ENCODE measurements around the gene ADIPOQ. TPM values are rescaled to one million over a fixed set of nuclear protein-coding genes. Genes with fewer than 3 reads are reported as not detected.
"Not testable (repeated sequence)": the region's sequence is repeated elsewhere in the genome, so short reads cannot be mapped to it uniquely, and the experiment has no call there.

Gene ADIPOQ
- total RNA-seq, 1 donor from 2014 or later, result not detected

GRCh38 chr3:186870421-186871201 is 28.1 kb downstream of the ADIPOQ start:
- H3K27me3 Mint-ChIP-seq, result no peaks in the 10 kb centered on the region
- H3K4me1 Mint-ChIP-seq, result peaks cover 30% of the 10 kb centered on the region
- DNase-seq, result peak; percentile 36
- peaks cover 2% of the 10 kb centered on the region for H3K36me3 Mint-ChIP-seq (ENCODE audit: low read depth)
- H3K27ac Mint-ChIP-seq, result peak overlapping the region; percentile 80
- intact Hi-C loops (cut with micrococcal nuclease), result no loop called here
- peak overlapping the region; percentile 18 for H3K4me3 Mint-ChIP-seq
- H3K9me3 Mint-ChIP-seq, result peaks cover 16% of the 10 kb centered on the region

DNA sequence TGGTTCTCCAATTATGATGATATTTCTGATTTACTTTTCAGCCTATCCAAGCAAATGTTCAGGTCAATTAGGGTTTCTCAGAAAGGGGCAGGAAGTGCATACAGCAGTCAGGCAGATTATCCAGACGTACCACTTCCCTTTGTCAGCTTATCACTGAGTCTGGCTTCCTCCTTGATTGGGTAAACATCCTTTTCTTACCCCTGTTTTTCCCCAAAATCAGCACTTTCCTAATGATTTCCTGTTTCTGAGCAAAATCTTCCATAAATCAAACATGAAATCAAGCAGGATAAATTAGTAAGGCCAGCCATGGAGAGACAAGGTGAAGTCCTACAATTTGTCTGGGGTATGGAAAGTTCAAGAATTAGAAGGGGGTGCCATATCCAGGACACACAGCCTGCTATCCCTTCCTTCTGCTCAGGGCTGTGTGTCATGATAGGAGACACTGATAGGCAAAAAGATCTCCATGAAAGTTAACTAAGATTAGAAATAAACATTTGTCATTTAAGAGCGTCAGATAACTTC is 29.0 kb downstream of the ADIPOQ start:
- peak; percentile 60 for DNase-seq
- peaks cover 2% of the 10 kb centered on the region for H3K36me3 Mint-ChIP-seq (ENCODE audit: low read depth)
- peak overlapping the region; percentile 18 for H3K4me3 Mint-ChIP-seq
- intact Hi-C loops (cut with micrococcal nuclease), result no loop called here
- no peaks in the 10 kb centered on the region for H3K27me3 Mint-ChIP-seq
- H3K27ac Mint-ChIP-seq, result peak overlapping the region; percentile 80
- H3K9me3 Mint-ChIP-seq, result peaks cover 16% of the 10 kb centered on the region
- H3K4me1 Mint-ChIP-seq, result peaks cover 30% of the 10 kb centered on the region

- H3K27ac Mint-ChIP-seq; H3K4me3 Mint-ChIP-seq; intact Hi-C loops (cut with micrococcal nuclease); H3K27me3 Mint-ChIP-seq; H3K36me3 Mint-ChIP-seq (ENCODE audit: low read depth): not testable (repeated sequence)
- Mint-ChIP-seq H3K9me3 (peaks cover 16% of the 10 kb centered on the region), H3K4me1 (peaks cover 27% of the 10 kb centered on the region)
- peak; percentile 23 for DNase-seq
These were observed 31.3 kb downstream of the ADIPOQ start for GRCh38 chr3:186873796-186874195.

GRCh38 chr3:186874216-186874615 is 31.7 kb downstream of the ADIPOQ start:
- H3K4me3 Mint-ChIP-seq; H3K36me3 Mint-ChIP-seq (ENCODE audit: low read depth); intact Hi-C loops (cut with micrococcal nuclease); H3K27me3 Mint-ChIP-seq; H3K27ac Mint-ChIP-seq: not testable (repeated sequence)
- DNase-seq, result peak; percentile 9
- H3K4me1 Mint-ChIP-seq, result peaks cover 27% of the 10 kb centered on the region
- peaks cover 18% of the 10 kb centered on the region for H3K9me3 Mint-ChIP-seq

GRCh38 chr3:186874841-186875240 is 32.3 kb downstream of the ADIPOQ start:
- DNase-seq; intact Hi-C loops (cut with micrococcal nuclease); H3K4me3 Mint-ChIP-seq; H3K36me3 Mint-ChIP-seq (ENCODE audit: low read depth); H3K27ac Mint-ChIP-seq; H3K27me3 Mint-ChIP-seq: not testable (repeated sequence)
- H3K9me3 Mint-ChIP-seq, result peaks cover 16% of the 10 kb centered on the region
- peaks cover 27% of the 10 kb centered on the region for H3K4me1 Mint-ChIP-seq

DNA sequence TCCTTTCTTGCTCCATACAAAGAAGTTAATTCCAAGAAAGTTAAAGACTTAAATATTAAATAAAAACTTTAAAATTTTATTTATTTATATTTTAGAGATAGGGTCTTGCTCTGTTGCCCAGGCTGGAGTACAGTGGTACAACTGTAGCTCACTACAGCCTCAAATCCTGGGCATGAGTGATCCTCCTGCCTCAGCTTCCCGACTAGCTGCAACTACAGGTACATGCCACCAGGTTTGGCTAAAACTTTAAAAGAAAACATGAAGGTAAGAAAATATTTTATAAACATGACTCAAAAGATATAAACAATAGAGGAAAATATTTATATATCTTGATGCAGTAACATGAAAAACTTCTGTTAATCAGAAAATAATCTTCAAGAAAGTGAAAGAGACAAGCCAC is 33.2 kb downstream of the ADIPOQ start:
- Mint-ChIP-seq H3K27ac (no peak overlapping the region), H3K4me3 (no peak overlapping the region), H3K27me3 (no peaks in the 10 kb centered on the region), H3K9me3 (peaks cover 11% of the 10 kb centered on the region), H3K36me3 (ENCODE audit: low read depth) (peaks cover 2% of the 10 kb centered on the region), H3K4me1 (peaks cover 29% of the 10 kb centered on the region)
- peak; percentile 14 for DNase-seq
- intact Hi-C loops (cut with micrococcal nuclease), result no loop called here

GRCh38 chr3:186879781-186880180 is 37.3 kb downstream of the ADIPOQ start:
- Mint-ChIP-seq H3K4me1 (peaks cover 43% of the 10 kb centered on the region), H3K27ac (peak overlapping the region; percentile 85), H3K4me3 (peak overlapping the region; percentile 67), H3K36me3 (ENCODE audit: low read depth) (peaks cover 2% of the 10 kb centered on the region), H3K9me3 (peaks cover 3% of the 10 kb centered on the region), H3K27me3 (no peaks in the 10 kb centered on the region)
- intact Hi-C loops (cut with micrococcal nuclease), result loop anchor here (5.0 to 10.0 kb wide), 2 partner anchors 32 to 925 kb away; no protein-coding TSS in a partner anchor
- DNase-seq, result peak; percentile 37

- Mint-ChIP-seq H3K4me3 (peak overlapping the region; percentile 67), H3K4me1 (peaks cover 43% of the 10 kb centered on the region), H3K36me3 (ENCODE audit: low read depth) (peaks cover 2% of the 10 kb centered on the region), H3K27me3 (no peaks in the 10 kb centered on the region), H3K27ac (peak overlapping the region; percentile 85), H3K9me3 (peaks cover 3% of the 10 kb centered on the region)
- peak; percentile 66 for DNase-seq
- intact Hi-C loops (cut with micrococcal nuclease), result loop anchor here (5.0 to 10.0 kb wide), 2 partner anchors 33 to 924 kb away; no protein-coding TSS in a partner anchor
These were observed 37.9 kb downstream of the ADIPOQ start for GRCh38 chr3:186880406-186880805.

DNA sequence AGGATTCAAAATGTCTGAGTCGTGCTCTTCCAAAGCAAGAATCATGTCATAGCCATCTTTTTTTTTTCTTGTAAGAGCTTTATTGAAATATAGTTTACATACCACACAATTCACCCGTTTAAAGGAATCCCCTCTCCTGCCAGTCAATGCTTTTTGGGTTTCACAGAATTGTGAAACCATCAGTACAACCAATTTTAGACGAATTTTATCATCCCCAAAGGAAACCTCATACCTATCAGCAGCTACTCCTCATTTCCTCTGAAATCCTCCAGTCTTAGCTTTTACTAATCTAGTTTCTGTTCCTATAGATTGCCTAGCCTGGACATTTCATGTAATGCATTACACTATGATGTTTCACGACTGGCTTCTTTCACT is 39.6 kb downstream of the ADIPOQ start:
- Mint-ChIP-seq H3K9me3 (peaks cover 3% of the 10 kb centered on the region), H3K27ac (peak overlapping the region; percentile 94), H3K4me3 (peak overlapping the region; percentile 67), H3K36me3 (ENCODE audit: low read depth) (peaks cover 2% of the 10 kb centered on the region), H3K4me1 (peaks cover 53% of the 10 kb centered on the region), H3K27me3 (no peaks in the 10 kb centered on the region)
- DNase-seq, result peak; percentile 59
- intact Hi-C loops (cut with micrococcal nuclease), result loop anchor here (1.0 to 10.0 kb wide), 7 partner anchors 27 to 923 kb away; partner anchors contain the start of gene ST6GAL1

- Mint-ChIP-seq H3K27me3 (no peaks in the 10 kb centered on the region), H3K27ac (peak overlapping the region; percentile 89), H3K36me3 (ENCODE audit: low read depth) (peaks cover 2% of the 10 kb centered on the region), H3K4me3 (peak overlapping the region; percentile 52), H3K4me1 (peaks cover 53% of the 10 kb centered on the region), H3K9me3 (peaks cover 3% of the 10 kb centered on the region)
- intact Hi-C loops (cut with micrococcal nuclease), result loop anchor here (1.0 to 10.0 kb wide), 8 partner anchors 26 to 922 kb away; partner anchors contain the start of gene ST6GAL1
- DNase-seq, result peak; percentile 80
These were observed 40.6 kb downstream of the ADIPOQ start for GRCh38 chr3:186882881-186883685.

DNA sequence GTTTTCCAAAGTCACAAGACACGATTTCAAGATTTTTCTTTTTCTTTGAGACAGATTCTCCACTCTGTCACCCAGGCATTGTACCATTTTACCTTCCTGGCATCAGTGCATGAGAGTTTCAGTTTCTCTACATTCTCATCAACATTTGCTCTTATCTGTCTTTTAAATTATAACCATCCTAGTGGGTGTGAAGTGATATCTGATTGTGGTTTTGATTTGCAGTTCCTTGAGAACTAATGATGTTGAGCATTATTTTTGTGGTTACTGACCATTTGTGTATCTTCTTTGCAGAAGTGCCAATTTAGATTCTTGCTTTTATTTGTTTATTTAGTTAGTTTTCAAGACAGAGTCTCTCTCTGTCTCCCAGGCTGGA is 41.2 kb downstream of the ADIPOQ start:
- Mint-ChIP-seq H3K27ac (peak overlapping the region; percentile 89), H3K4me1 (peaks cover 53% of the 10 kb centered on the region), H3K4me3 (peak overlapping the region; percentile 52), H3K27me3 (peaks cover 3% of the 10 kb centered on the region), H3K36me3 (ENCODE audit: low read depth) (peaks cover 2% of the 10 kb centered on the region), H3K9me3 (peaks cover 3% of the 10 kb centered on the region)
- intact Hi-C loops (cut with micrococcal nuclease), result loop anchor here (1.0 to 10.0 kb wide), 3 partner anchors 36 to 921 kb away; no protein-coding TSS in a partner anchor
- DNase-seq, result peak; percentile 57

GRCh38 chr3:186884868-186885267 is 42.4 kb downstream of the ADIPOQ start:
- H3K27me3 Mint-ChIP-seq; H3K36me3 Mint-ChIP-seq (ENCODE audit: low read depth); H3K4me3 Mint-ChIP-seq; H3K27ac Mint-ChIP-seq; H3K9me3 Mint-ChIP-seq: not testable (repeated sequence)
- intact Hi-C loops (cut with micrococcal nuclease), result loop anchor here (5.0 to 10.0 kb wide), 2 partner anchors 38 to 920 kb away; no protein-coding TSS in a partner anchor
- peaks cover 44% of the 10 kb centered on the region for H3K4me1 Mint-ChIP-seq
- DNase-seq, result peak; percentile 32

GRCh38 chr3:186886202-186886981 is 43.9 kb downstream of the ADIPOQ start:
- H3K27me3 Mint-ChIP-seq, result peaks cover 4% of the 10 kb centered on the region
- H3K9me3 Mint-ChIP-seq, result no peaks in the 10 kb centered on the region
- peak overlapping the region; percentile 56 for H3K27ac Mint-ChIP-seq
- peak; percentile 25 for DNase-seq
- no peak overlapping the region for H3K4me3 Mint-ChIP-seq
- H3K36me3 Mint-ChIP-seq (ENCODE audit: low read depth), result no peaks in the 10 kb centered on the region
- intact Hi-C loops (cut with micrococcal nuclease), result loop anchor here (10.0 kb wide), 1 partner anchor 918 kb away; no protein-coding TSS in a partner anchor
- H3K4me1 Mint-ChIP-seq, result peaks cover 32% of the 10 kb centered on the region
